GM10266 (cell line): ENCODE measurements around the gene KIF4B.
A peak's percentile ranks its signal among the peaks of the same experiment; 100 is the strongest.

ENCODE experiments used
- DNase-seq: peaks from one replicate; pipeline ENCODE4 v3.0.0; 2012; ENCODE audit errors: extremely low spot score
- CTCF ChIP-seq: IDR thresholded peaks from 2 replicates; pipeline ENCODE4 v1.5.1; 2012; ENCODE audit warnings: mild to moderate bottlenecking, low read depth; ENCODE audit not compliant: control insufficient read depth, insufficient read depth; ENCODE audit errors: missing control alignments

The KIF4B gene

GRCh38 chr5:155008669-155009068 lies 4.9 kb upstream of the KIF4B start:
- DNase-seq = no peak
- TF ChIP-seq CTCF = no peak

GRCh38 chr5:155010881-155011280 lies 2.7 kb upstream of the KIF4B start:
- TF ChIP-seq CTCF = no peak
- no peak for DNase-seq

GRCh38 chr5:155015239-155015638 lies 1.7 kb downstream of the KIF4B start:
- no peak for TF ChIP-seq CTCF
- DNase-seq = no peak

- peak; percentile 67 for DNase-seq
- TF ChIP-seq CTCF = no peak
These were observed 4.1 kb downstream of the KIF4B start for GRCh38 chr5:155017610-155018009.

GRCh38 chr5:155019601-155020226 lies 6.2 kb downstream of the KIF4B start:
- TF ChIP-seq CTCF = no peak
- no peak for DNase-seq

- DNase-seq = no peak
- TF ChIP-seq CTCF = no peak
These were observed 8.3 kb downstream of the KIF4B start for GRCh38 chr5:155021842-155022241.

GRCh38 chr5:155023320-155023719 lies 9.8 kb downstream of the KIF4B start:
- no peak for TF ChIP-seq CTCF
- DNase-seq = no peak
